Mesothelial cell of epicardium (in vitro differentiated cells): ENCODE results near the gene TTC28. TPM values are rescaled to one million over a fixed set of nuclear protein-coding genes. Genes with fewer than 3 reads are reported as not detected.

ENCODE experiments used
- DNase-seq, 2 experiments: peaks; one replicate each; pipeline ENCODE4 v3.0.0; 2021; ENCODE audit warnings: low spot score in 2 of 2; ENCODE audit not compliant: unreplicated experiment in 2 of 2
- H3K27ac Mint-ChIP-seq: 2 replicates; pipeline ENCODE4 v1.8.0; 2021; ENCODE audit warnings: mixed read lengths
- H3K27me3 Mint-ChIP-seq: 2 replicates; pipeline ENCODE4 v1.8.0; 2021; ENCODE audit warnings: low read depth, mixed read lengths
- H3K36me3 Mint-ChIP-seq: 2 replicates; pipeline ENCODE4 v1.8.0; 2021; ENCODE audit warnings: mixed read lengths
- H3K4me1 Mint-ChIP-seq: 2 replicates; pipeline ENCODE4 v1.8.0; 2021; ENCODE audit warnings: mixed read lengths
- H3K4me3 Mint-ChIP-seq: 2 replicates; pipeline ENCODE4 v1.8.0; 2021; ENCODE audit warnings: mild to moderate bottlenecking, moderate library complexity, mixed read lengths
- H3K9me3 Mint-ChIP-seq: 2 replicates; pipeline ENCODE4 v1.8.0; 2021; ENCODE audit warnings: mixed read lengths
- total RNA-seq: library from RNA; stranded (reverse); gene quantifications from 3 replicates; pipeline ENCODE4 v1.2.1, GENCODE V29; 2021
- TF ChIP-seq, protein P1 (sequence below): fragments of 200-600 bp; sonication (generic); IDR thresholded peaks from one replicate; pipeline ENCODE4 v1.5.0; 2021; ENCODE audit warnings: antibody characterized with exemption; ENCODE audit not compliant: unreplicated experiment

TTC28 gene
- total RNA-seq, 1 donor from 2014 or later = 95.9 TPM

DNA sequence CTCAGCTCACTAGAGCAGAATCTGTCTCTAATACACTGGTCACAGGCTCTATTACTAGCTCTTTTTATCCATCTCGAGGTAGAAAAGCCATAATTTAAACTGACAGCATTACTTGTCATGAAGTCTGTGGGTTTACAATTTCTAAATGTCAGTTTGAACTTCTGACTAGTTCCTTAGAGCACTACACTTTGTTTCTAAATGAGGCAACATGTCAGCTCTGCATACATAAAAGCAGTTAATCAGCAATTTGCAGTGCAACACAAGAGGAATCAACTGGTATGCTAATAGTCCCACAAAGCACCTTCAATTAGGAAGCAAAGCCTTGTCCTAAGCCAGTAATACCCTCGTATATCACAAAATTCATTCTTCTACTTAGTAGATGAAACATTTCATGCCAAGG lies 321.3 kb downstream of the TTC28 start:
- H3K4me3 Mint-ChIP-seq = no peak overlapping the region
- H3K27me3 Mint-ChIP-seq = no peaks in the 10 kb centered on the region
- TF ChIP-seq, protein P1, sequence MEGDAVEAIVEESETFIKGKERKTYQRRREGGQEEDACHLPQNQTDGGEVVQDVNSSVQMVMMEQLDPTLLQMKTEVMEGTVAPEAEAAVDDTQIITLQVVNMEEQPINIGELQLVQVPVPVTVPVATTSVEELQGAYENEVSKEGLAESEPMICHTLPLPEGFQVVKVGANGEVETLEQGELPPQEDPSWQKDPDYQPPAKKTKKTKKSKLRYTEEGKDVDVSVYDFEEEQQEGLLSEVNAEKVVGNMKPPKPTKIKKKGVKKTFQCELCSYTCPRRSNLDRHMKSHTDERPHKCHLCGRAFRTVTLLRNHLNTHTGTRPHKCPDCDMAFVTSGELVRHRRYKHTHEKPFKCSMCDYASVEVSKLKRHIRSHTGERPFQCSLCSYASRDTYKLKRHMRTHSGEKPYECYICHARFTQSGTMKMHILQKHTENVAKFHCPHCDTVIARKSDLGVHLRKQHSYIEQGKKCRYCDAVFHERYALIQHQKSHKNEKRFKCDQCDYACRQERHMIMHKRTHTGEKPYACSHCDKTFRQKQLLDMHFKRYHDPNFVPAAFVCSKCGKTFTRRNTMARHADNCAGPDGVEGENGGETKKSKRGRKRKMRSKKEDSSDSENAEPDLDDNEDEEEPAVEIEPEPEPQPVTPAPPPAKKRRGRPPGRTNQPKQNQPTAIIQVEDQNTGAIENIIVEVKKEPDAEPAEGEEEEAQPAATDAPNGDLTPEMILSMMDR = no peak
- peaks cover 17% of the 10 kb centered on the region for H3K36me3 Mint-ChIP-seq
- H3K4me1 Mint-ChIP-seq = peaks cover 4% of the 10 kb centered on the region
- peaks cover 17% of the 10 kb centered on the region for H3K9me3 Mint-ChIP-seq
- DNase-seq = no peak
- no peak overlapping the region for H3K27ac Mint-ChIP-seq

DNA sequence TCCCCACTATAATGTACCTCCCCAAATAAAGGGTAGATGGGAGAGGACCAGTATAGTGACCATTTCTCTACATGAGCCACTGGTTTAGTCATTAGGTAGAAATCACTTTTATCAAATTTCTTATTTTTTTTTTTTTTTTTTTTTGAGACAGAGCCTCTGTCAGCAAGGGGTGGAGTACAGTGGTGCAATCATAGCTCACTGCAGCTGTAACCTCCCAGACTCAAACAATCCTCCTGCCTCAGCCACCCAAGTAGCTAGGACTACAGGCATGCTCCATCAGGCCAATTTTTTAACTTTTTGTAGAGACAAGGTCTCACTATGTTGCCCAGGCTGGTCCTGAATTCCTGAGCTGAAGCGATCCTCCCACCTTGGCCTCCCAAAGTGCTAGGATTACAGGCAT lies 322.4 kb downstream of the TTC28 start:
- Mint-ChIP-seq H3K27me3 (no peaks in the 10 kb centered on the region), H3K27ac (no peak overlapping the region), H3K4me1 (peaks cover 6% of the 10 kb centered on the region), H3K9me3 (peaks cover 9% of the 10 kb centered on the region), H3K36me3 (peaks cover 9% of the 10 kb centered on the region), H3K4me3 (no peak overlapping the region)
- DNase-seq = no peak
- TF ChIP-seq, protein P1 = no peak

DNA sequence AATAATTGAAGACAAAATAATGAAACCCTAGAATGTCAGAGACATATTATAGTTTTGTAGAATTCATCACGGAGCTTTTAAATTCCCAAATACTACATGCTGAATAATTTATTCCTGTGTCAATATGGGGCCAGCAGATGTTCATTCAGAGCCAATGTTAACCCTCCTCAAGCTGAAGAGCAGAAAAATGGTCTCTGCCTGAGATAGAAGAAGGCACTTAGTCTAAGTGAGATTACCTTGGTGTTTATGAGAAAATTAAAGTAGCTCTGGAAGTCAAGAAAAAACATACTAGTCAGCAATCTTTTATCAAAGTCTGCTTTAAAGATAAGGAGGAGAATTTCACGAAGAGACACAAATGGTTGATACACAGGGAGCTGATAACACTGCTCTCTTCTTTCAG lies 328.2 kb downstream of the TTC28 start:
- TF ChIP-seq, protein P1 = no peak
- no peaks in the 10 kb centered on the region for H3K36me3 Mint-ChIP-seq
- peaks cover 3% of the 10 kb centered on the region for H3K9me3 Mint-ChIP-seq
- no peak overlapping the region for H3K4me3 Mint-ChIP-seq
- H3K27ac Mint-ChIP-seq = peak overlapping the region; percentile 39
- H3K27me3 Mint-ChIP-seq = no peaks in the 10 kb centered on the region
- DNase-seq = no peak
- H3K4me1 Mint-ChIP-seq = peaks cover 38% of the 10 kb centered on the region

DNA sequence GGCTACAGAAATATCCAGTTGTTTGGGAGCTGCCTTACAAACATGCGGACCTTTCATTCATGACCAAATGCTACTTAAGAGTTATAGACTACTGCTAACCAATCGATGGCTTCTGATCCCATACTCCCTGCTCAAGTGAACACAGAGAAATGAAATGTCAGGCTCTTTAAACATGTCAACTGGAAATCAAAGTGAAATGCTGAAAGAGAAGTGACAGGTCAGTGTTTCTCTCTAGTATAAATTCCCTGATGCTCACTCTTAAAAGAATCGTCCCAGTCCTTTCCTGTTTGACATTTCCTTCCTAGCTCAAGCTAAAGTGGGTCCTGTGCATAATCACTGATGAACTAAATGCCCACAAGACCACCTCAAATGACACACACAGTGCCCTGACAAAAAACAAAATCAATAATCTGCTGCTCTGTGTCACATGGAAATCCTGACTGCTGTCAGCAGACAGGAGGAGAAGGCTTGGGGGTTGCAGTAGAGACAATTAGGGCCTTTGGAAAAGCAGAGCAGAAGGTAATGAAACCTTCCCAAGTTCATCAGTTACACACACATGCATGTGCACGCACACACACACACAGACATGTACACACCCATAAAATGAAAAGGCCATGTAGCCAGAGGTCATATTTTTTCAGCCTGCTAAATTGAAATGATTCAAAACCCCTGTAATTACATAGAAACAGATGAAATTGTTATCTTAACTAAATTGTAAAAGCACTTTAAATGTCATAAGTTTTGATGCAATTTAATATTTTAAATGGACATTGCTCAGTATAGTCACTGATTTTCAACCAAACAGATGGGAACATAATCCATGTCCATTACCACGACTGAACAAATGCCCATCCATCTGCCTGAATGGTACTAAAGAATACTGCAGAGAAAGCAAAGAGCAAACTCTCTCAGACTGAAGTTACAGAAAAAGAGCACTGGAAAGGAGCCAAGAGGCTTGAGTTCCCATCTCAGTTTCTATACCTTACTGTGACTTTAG lies 330.7 kb downstream of the TTC28 start:
- Mint-ChIP-seq H3K36me3 (no peaks in the 10 kb centered on the region), H3K9me3 (no peaks in the 10 kb centered on the region), H3K4me3 (no peak overlapping the region), H3K4me1 (peaks cover 56% of the 10 kb centered on the region), H3K27me3 (no peaks in the 10 kb centered on the region), H3K27ac (peak overlapping the region; percentile 27)
- no peak for DNase-seq
- TF ChIP-seq, protein P1 = no peak

DNA sequence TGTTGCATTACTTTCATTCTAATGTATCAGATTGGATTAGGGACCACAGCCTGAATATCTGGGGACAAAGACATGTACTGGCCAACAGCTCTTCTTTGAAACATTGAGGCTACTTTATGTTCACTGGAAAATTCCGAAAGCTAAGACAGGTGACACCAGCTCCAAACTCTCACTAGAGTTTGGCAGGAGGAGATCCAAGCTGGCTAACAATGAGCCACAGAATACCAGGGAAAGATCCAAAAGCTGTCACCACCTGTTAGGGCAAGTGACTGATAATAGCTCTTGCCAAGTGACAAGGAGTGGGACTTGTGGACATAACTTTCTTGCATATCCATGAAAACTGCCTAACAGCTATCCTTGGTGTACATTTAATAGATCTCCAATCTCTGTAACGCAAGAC lies 333.3 kb downstream of the TTC28 start:
- peaks cover 50% of the 10 kb centered on the region for H3K4me1 Mint-ChIP-seq
- no peaks in the 10 kb centered on the region for H3K27me3 Mint-ChIP-seq
- no peak overlapping the region for H3K27ac Mint-ChIP-seq

More for the DNA sequence above, 333.3 kb downstream of the TTC28 start:
- Mint-ChIP-seq H3K9me3 (no peaks in the 10 kb centered on the region), H3K36me3 (no peaks in the 10 kb centered on the region), H3K4me3 (no peak overlapping the region)
- TF ChIP-seq, protein P1 = no peak
- no peak for DNase-seq
